Globus pallidus (tissue), 1 donor: ENCODE results near the gene ACTA2.

Experiments used
- DNase-seq: peaks from one replicate; pipeline ENCODE4 v3.0.0-alpha.2; 2015; ENCODE audit warnings: low spot score

The ACTA2 gene

DNA sequence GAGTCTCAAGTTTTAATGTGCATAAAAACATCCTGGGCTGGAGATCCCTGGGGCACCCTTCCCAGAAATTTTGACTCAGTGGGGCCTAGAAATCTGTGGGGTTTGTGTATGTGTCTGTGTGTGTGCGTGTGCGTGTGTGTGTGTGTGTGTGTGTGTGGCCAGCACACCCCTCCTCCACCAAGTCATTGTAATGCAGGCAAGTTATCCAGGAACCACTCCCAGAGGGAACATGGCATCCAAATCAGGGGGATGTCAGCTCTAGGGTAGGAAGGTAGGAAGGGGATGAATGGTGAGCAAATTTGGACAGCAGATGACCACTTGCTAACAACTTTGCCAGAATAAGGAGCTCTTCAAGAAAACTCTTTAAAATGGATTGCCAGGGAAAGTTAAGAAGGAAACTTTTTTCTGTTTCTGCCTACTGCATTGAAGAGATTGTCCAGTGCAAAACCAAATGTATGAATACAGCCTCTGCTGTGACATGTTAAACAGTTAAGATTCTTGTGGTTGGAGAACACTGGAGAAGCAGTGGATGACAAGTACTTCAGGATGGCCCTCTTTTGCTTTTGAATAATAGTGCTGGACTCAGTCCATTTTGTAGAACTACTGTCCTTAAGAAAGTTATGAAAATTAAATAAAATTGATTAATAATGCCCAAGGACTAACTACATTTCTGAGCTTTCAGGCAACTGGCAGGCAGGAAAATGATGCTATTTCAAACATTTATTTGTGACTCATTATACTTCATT lies 60.2 kb downstream of the ACTA2 start:
- no peak for DNase-seq

DNA sequence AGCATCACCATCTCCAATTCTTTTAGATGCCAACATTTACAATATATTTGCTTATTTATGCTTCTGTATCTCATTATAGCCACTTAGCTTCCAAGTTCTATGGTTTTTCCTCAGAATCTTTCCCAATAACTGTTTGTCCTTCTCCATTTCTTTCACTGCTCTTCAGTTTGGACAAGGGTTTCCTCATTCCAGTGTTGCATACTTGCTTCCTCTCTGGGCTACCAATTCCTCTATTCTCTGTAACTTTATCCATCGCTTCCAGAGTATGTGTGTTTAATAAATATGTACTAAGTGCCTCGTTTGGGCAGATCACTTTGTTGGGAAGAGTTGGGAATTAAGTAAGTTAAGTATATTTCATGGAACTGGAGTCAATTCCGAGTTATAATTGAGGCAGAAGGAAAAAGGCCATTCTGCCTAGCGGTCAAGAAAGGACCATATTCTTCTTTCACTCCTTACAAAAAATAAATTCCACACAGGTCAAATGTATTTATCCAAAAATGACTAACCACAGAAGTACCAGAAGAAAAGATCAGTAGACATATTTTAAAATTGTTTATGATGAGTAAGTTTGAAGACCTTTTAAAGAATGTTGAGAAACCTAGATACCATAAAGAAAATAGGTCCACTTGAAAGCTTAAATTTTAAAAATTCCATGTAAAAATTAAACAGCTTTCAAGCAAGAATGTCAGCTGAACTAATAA lies 61.7 kb downstream of the ACTA2 start:
- no peak for DNase-seq

DNA sequence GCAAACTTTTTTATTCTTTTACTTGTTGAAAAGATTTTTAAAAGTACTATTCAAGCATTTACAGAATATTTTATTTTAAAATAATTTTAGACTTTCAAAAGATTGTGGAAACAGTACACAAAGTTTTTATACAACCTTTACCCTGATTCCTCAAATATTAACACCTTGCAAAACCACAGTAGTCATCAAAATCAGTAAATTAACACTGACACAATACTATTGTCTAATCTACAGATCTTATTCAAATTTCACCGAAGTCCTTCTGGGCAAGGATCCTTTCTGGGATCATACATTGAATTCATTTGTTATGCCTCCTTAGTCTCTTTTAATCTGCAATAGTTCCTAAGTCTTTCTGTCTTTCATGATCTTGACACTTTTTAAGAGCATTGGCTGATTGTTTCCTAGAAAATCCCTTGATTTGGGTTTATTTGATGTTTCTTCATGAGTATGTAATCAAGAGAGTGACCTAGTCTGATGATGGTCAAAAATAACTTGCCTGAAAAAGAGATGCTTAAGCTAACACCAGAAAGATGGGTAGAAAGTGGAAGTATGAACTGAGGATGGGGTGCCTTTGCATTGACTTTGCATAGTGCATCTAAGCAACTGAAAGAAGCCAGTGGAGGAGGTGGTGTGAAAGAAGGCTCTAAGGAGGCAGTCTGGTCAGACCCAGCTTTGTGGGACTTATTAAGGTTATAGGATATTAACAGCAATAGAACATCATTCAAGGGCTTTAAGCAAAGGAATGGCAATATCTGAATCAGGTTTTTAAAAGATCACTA lies 62.8 kb downstream of the ACTA2 start:
- DNase-seq = no peak

DNA sequence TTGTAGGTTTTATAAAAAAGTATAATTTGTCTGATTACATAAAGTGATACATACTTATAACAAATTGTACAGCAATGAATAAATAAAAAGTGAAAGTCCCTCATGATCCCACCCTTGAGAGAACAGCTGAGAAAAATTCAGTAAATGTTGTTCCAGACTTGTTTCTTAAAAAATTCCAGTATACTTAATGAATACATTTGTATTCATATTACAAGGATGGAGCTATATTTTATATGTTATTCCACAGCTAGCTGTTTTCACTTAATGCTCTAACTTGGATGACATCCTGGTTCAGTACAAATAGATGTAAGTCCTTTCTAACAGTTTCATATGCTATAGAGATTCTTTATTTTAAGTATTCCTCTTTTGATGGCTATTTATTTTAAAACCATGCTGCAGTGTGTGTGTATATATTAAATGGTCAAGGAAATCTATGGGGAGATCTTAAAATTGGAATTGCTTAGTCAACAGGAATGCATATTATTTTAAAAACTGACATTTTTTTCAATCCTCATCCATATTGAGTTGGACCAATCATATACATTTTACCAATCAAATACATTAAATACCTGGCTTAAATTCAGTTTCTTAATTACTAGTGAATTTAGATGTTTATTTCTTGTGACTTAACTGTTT lies 63.6 kb downstream of the ACTA2 start:
- no peak for DNase-seq

DNA sequence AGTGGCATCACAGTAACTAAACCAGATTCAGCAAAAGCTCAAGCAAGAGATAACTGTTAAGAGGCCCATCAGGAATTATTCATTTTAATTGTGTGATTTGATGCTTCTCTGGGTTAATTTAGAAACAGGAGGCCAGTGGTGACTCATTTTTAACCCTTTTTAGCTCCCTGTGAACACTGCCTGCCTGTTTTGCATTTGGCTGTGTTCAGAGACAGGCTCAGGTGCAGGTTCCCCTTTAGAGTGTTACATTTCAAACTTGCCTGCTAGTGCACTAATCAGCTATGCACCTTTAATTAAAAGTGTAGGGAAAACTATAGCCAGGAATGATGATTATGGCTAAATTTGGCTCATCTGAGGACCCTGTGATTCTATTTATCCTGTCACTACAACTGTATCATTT lies 66.0 kb downstream of the ACTA2 start:
- no peak for DNase-seq
